ENCODE data around the gene EEF1AKMT2. TPM values are rescaled to one million over a fixed set of nuclear protein-coding genes. Genes with fewer than 3 reads are reported as not detected.

EEF1AKMT2 gene
- total RNA-seq, 4 donors from 2014 or later = 9.1 to 18.6 (median 10.5) TPM

- ATAC-seq = no peak
- Histone ChIP-seq H3K4me1 (peaks cover 34 to 89% (median 76%) of the 10 kb centered on the region in 3 donors), H3K36me3 (no peaks in the 10 kb centered on the region), H3K9me3 (no peaks in the 10 kb centered on the region), H3K27ac (peak overlapping the region; percentile 74 to 93 (median 91)), H3K4me3 (peak overlapping the region in 1 of 2 donors; percentile 74), H3K27me3 (no peaks in the 10 kb centered on the region)
- TF ChIP-seq EP300 (IDR thresholded peaks at IDR 0.05) (no peak), POLR2AphosphoS5 (IDR thresholded peaks at IDR 0.05) (no peak), POLR2A (IDR thresholded peaks at IDR 0.05) (no peak), CTCF (IDR thresholded peaks at IDR 0.05) (no peak)
- WGBS, 2 donors (ENCODE audit: low coverage in 1 of 2) = 10 to 21% methylated on average over 2 to 7 of the region's 7 CpGs
Measured at GRCh38 chr10:124739986-124740368, 51.7 kb downstream of the EEF1AKMT2 start.

- peaks cover 34 to 90% (median 81%) of the 10 kb centered on the region in 3 donors for H3K4me1 ChIP-seq
- peak overlapping the region; percentile 74 to 93 (median 91) for H3K27ac ChIP-seq
- no peaks in the 10 kb centered on the region for H3K27me3 ChIP-seq
- no peak overlapping the region for H3K4me3 ChIP-seq
- H3K9me3 ChIP-seq = no peaks in the 10 kb centered on the region
- ATAC-seq = no peak
- TF ChIP-seq POLR2AphosphoS5 (IDR thresholded peaks at IDR 0.05) (peak; percentile 10), EP300 (IDR thresholded peaks at IDR 0.05) (no peak)
- no peaks in the 10 kb centered on the region for H3K36me3 ChIP-seq
- WGBS, 2 donors (ENCODE audit: low coverage in 1 of 2) = 48 to 50% methylated on average over 1 to 8 of the region's 13 CpGs
Measured at GRCh38 chr10:124739119-124739921, 52.4 kb downstream of the EEF1AKMT2 start.

- ATAC-seq = no peak
- Histone ChIP-seq H3K4me3 (no peak overlapping the region), H3K4me1 (peaks cover 34 to 99% (median 90%) of the 10 kb centered on the region in 3 donors), H3K9me3 (no peaks in the 10 kb centered on the region), H3K27ac (peak overlapping the region in 3 of 4 donors; percentile 90 to 93 (median 92)), H3K36me3 (no peaks in the 10 kb centered on the region), H3K27me3 (no peaks in the 10 kb centered on the region)
- WGBS, 2 donors (ENCODE audit: low coverage in 1 of 2) = 37 to 52% methylated on average over 3 to 5 of the region's 6 CpGs
- TF ChIP-seq CTCF (IDR thresholded peaks at IDR 0.05) = no peak
Measured at GRCh38 chr10:124738441-124738840, 53.2 kb downstream of the EEF1AKMT2 start.

- TF ChIP-seq EP300 (IDR thresholded peaks at IDR 0.05) (no peak), POLR2AphosphoS5 (IDR thresholded peaks at IDR 0.05) (no peak), POLR2A (IDR thresholded peaks at IDR 0.05) (no peak), CTCF (IDR thresholded peaks at IDR 0.05) (no peak)
- peaks cover 34 to 100% (median 96%) of the 10 kb centered on the region in 3 donors for H3K4me1 ChIP-seq
Measured at GRCh38 chr10:124737708-124738107, 54.0 kb downstream of the EEF1AKMT2 start.

GRCh38 chr10:124737221-124737620 lies 54.5 kb downstream of the EEF1AKMT2 start:
- Histone ChIP-seq H3K27ac (peak overlapping the region in 3 of 4 donors; percentile 90 to 93 (median 92)), H3K4me3 (no peak overlapping the region), H3K4me1 (peaks cover 32 to 100% (median 96%) of the 10 kb centered on the region in 3 donors), H3K9me3 (no peaks in the 10 kb centered on the region), H3K27me3 (no peaks in the 10 kb centered on the region), H3K36me3 (no peaks in the 10 kb centered on the region)
- 36 to 62% methylated on average over 5 of the region's 7 CpGs for WGBS, 2 donors (ENCODE audit: low coverage in 1 of 2)
- no peak for TF ChIP-seq CTCF (IDR thresholded peaks at IDR 0.05)
- TF ChIP-seq EP300 (IDR thresholded peaks at IDR 0.05) = no peak
- no peak for TF ChIP-seq POLR2AphosphoS5 (IDR thresholded peaks at IDR 0.05)
- no peak for TF ChIP-seq POLR2A (IDR thresholded peaks at IDR 0.05)
- ATAC-seq = no peak

More at GRCh38 chr10:124737708-124738107, 54.0 kb downstream of the EEF1AKMT2 start:
- ATAC-seq = no peak
- Histone ChIP-seq H3K4me3 (no peak overlapping the region), H3K27me3 (no peaks in the 10 kb centered on the region), H3K9me3 (no peaks in the 10 kb centered on the region), H3K27ac (peak overlapping the region in 3 of 4 donors; percentile 90 to 93 (median 92)), H3K36me3 (no peaks in the 10 kb centered on the region)
- 60% methylated on average over 1 of the region's 2 CpGs; no CpG with 5 or more reads in 1 of the 2 donors for WGBS, 2 donors (ENCODE audit: low coverage in 1 of 2)
